Gastrocnemius medialis (tissue), 4 donors: ENCODE data around the gene SAMD4B. TPM values are rescaled to one million over a fixed set of nuclear protein-coding genes. Genes with fewer than 3 reads are reported as not detected.

Experiments used
- ATAC-seq, 2 donors: fragments of 150-250 bp; one replicate each; pipeline ENCODE4 v1.9.1; 2016
- DNase-seq, 2 donors: peaks; one replicate each; pipeline ENCODE4 v3.0.0-alpha.2; 2019
- H3K27ac ChIP-seq, 4 donors: fragments of 200-600 bp; sonication (generic); 1 replicate in 1 of 4; 2 replicates in 3 of 4; pipeline ENCODE4 v1.5.1; 2016 to 2018; ENCODE audit warnings: mild to moderate bottlenecking in 2 of 4, moderate library complexity in 1 of 4
- H3K27me3 ChIP-seq, 3 donors: fragments of 200-600 bp; sonication (generic) in 2 of 3; 1 replicate in 1 of 3; 2 replicates in 2 of 3; pipeline versions ENCODE4 v1.5.1 to v1.6.0; 2016 to 2019; ENCODE audit warnings: mild to moderate bottlenecking in 1 of 3, moderate library complexity in 1 of 3
- H3K36me3 ChIP-seq, 2 donors: fragments of 200-600 bp; sonication (generic) in 1 of 2; one replicate each; pipeline ENCODE4 v1.5.1; 2017 to 2018
- H3K4me1 ChIP-seq, 2 donors: fragments of 200-600 bp; sonication (generic) in 1 of 2; one replicate each; pipeline ENCODE4 v1.5.1; 2016 to 2017; ENCODE audit warnings: mild to moderate bottlenecking in 2 of 2
- H3K4me3 ChIP-seq, 4 donors: fragments of 200-600 bp; sonication (generic) in 3 of 4; 1 replicate in 1 of 4; 2 replicates in 3 of 4; pipeline ENCODE4 v1.5.1; 2016 to 2019; ENCODE audit warnings: mild to moderate bottlenecking in 2 of 4
- H3K9me3 ChIP-seq, 3 donors: fragments of 200-600 bp; sonication (generic) in 2 of 3; 1 replicate in 1 of 3; 2 replicates in 2 of 3; pipeline ENCODE4 v1.5.1; 2016 to 2019
- POLR2A ChIP-seq, 2 donors: fragments of 450-650 bp; IDR thresholded peaks; one replicate each; pipeline ENCODE4 v1.6.1; 2017; ENCODE audit warnings: antibody characterized with exemption in 2 of 2, mild to moderate bottlenecking in 2 of 2, moderate library complexity in 2 of 2
- in situ Hi-C, 4 donors: fragments of 200-750 bp; cut with MboI; loops; one replicate each; pipeline versions ENCODE4 v1.15.0 to v1.8.0; 2017; ENCODE audit warnings: low sequenced_read_pairs in 4 of 4
- intact Hi-C: fragments of 100-400 bp; cut with DNase I; formaldehyde crosslinking; loops from one replicate; pipeline ENCODE4 v1.15.1; 2023; ENCODE audit warnings: low total_unique reads
- total RNA-seq, 4 donors: library from RNA; depleted of rRNA; stranded (reverse); fragments of >200 nt; gene quantifications; one replicate each; pipeline versions ENCODE4 v1.1.0 to v1.2.3, GENCODE V29; 2016
- TF ChIP-seq, protein P1 (sequence below), 5 experiments: fragments of 450-650 bp in 3 of 5; fragments of 200-600 bp in 2 of 5; sonication (generic) in 2 of 5; IDR thresholded peaks in 4 of 5; conservative IDR thresholded peaks in 1 of 5; 1 replicate in 4 of 5; 2 replicates in 1 of 5; pipeline ENCODE4 v1.5.1; 2016 to 2019; ENCODE audit warnings: antibody characterized with exemption in 5 of 5, mild to moderate bottlenecking in 3 of 5, moderate library complexity in 3 of 5

SAMD4B gene
- total RNA-seq, 4 donors from 2014 or later = 30.9 to 63.7 (median 59.2) TPM

DNA sequence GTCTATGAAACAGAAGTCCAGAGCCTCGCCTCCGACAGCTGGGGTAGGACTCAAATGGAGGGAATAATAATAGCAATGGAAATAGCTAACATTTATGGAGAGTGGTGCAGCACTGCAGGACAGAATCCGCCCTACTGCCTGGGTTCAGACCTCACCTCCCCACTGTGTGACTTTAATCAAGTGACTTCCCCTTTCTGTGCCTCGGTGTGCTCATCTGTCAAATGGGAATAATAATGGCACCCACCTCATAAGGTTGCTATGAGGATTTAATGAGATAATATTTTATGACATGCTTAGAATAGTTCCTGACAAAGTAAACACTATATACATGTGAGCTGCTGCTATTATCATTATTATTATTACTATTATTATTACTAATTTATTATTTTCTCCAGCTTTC is 24.7 kb upstream of the SAMD4B start:
- in situ Hi-C loops = no loop called here
- ATAC-seq = no peak
- TF ChIP-seq, protein P1, sequence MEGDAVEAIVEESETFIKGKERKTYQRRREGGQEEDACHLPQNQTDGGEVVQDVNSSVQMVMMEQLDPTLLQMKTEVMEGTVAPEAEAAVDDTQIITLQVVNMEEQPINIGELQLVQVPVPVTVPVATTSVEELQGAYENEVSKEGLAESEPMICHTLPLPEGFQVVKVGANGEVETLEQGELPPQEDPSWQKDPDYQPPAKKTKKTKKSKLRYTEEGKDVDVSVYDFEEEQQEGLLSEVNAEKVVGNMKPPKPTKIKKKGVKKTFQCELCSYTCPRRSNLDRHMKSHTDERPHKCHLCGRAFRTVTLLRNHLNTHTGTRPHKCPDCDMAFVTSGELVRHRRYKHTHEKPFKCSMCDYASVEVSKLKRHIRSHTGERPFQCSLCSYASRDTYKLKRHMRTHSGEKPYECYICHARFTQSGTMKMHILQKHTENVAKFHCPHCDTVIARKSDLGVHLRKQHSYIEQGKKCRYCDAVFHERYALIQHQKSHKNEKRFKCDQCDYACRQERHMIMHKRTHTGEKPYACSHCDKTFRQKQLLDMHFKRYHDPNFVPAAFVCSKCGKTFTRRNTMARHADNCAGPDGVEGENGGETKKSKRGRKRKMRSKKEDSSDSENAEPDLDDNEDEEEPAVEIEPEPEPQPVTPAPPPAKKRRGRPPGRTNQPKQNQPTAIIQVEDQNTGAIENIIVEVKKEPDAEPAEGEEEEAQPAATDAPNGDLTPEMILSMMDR (IDR thresholded peaks at IDR 0.05 in 4 of 5, conservative IDR thresholded peaks at IDR 0.05 in 1 of 5) = no peak
- no peak for TF ChIP-seq POLR2A (IDR thresholded peaks at IDR 0.05)
- H3K36me3 ChIP-seq = no peaks in the 10 kb centered on the region
- no peaks in the 10 kb centered on the region for H3K4me1 ChIP-seq
- peaks cover 17 to 30% (median 18%) of the 10 kb centered on the region in 3 donors for H3K27me3 ChIP-seq
- no peaks in the 10 kb centered on the region for H3K9me3 ChIP-seq
- DNase-seq = no peak
- no peak overlapping the region for H3K27ac ChIP-seq
- intact Hi-C loops = no loop called here
- no peak overlapping the region for H3K4me3 ChIP-seq

DNA sequence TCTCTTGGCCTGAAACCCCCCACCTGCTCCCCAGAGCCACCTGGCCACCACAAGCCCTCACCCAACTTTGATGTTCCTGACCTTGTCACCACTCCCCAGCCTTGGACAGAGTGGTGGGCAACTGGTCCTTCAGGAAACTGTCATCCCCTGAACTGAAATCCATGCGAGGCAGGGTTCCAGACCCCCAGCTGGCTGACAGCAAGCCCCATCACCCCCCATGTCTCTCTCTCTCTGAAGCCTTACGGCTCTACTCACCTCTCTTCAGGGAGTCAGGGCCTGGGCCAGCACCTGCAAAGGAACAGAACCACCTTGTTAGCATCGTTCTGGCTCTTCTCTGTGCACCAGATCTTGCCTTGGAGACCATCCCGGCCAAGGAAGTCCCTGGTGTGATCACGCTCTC is 24.1 kb upstream of the SAMD4B start:
- TF ChIP-seq, protein P1 (IDR thresholded peaks at IDR 0.05 in 4 of 5, conservative IDR thresholded peaks at IDR 0.05 in 1 of 5) = no peak
- TF ChIP-seq POLR2A (IDR thresholded peaks at IDR 0.05) = no peak
- DNase-seq (no peak), ATAC-seq (no peak)
- peaks cover 17 to 30% (median 18%) of the 10 kb centered on the region in 3 donors for H3K27me3 ChIP-seq
- in situ Hi-C loops = no loop called here
- H3K9me3 ChIP-seq = no peaks in the 10 kb centered on the region
- no peak overlapping the region for H3K27ac ChIP-seq
- intact Hi-C loops = no loop called here
- no peaks in the 10 kb centered on the region for H3K4me1 ChIP-seq
- H3K36me3 ChIP-seq = no peaks in the 10 kb centered on the region
- H3K4me3 ChIP-seq = no peak overlapping the region

DNA sequence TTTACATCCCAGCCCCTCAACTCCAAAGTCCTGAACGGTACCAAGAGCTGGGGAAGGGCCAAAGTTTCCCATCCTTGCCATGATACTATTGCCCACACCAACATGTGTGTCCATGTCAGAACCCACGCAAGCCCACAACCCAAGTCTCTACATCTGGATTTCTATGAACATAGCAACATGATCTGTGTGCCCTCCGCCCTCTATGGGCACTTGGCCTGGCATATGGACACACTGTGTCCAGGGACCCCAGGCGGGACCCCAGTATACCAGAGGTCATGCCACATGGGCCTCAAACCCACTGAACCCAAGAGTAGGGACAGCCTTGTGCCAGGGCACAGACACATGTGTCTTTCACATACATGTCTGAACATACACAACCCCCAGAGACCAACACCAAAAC is 23.5 kb upstream of the SAMD4B start:
- no peaks in the 10 kb centered on the region for H3K4me1 ChIP-seq
- in situ Hi-C loops (no loop called here), intact Hi-C loops (no loop called here)
- H3K27me3 ChIP-seq = peaks cover 17 to 30% (median 18%) of the 10 kb centered on the region in 3 donors
- H3K27ac ChIP-seq = no peak overlapping the region
- ATAC-seq (no peak), DNase-seq (no peak)
- TF ChIP-seq, protein P1 (IDR thresholded peaks at IDR 0.05 in 4 of 5, conservative IDR thresholded peaks at IDR 0.05 in 1 of 5) = no peak
- TF ChIP-seq POLR2A (IDR thresholded peaks at IDR 0.05) = no peak
- H3K36me3 ChIP-seq = no peaks in the 10 kb centered on the region
- H3K9me3 ChIP-seq = no peaks in the 10 kb centered on the region
- H3K4me3 ChIP-seq = no peak overlapping the region

DNA sequence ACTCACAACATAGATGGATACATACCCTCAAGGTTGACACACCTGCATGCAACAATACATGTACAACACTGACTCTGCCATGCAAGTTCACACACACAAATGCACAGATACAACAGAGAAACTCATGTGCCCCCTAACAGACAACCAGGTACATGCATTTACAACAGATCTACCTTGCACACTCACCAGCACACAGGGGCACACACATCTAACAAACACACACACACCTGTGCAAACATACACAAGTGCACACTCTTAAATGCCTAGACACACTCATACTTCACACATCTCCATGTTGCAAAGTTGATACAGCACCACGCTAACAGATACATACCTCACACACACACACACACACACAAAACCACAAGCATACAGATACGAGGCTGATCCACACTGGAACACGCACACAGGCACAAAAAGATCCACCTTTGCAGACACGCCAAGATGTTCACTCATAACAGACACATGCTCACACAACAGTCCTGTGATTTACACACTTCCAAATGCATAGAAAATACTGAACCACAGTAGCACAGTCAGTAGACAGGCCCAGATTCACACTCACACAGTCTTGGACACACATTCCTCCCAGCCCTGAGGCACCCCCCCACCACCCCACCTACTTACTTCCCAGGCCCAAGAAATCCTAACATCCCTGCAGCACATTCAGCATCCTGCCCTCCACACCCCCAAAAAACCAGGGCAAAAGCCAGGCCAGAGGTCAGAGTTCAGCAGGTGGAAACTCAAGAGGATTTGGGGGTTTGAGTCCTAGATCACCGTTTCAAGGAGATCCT is 22.9 kb upstream of the SAMD4B start:
- no peaks in the 10 kb centered on the region for H3K9me3 ChIP-seq
- intact Hi-C loops (no loop called here), in situ Hi-C loops (no loop called here)
- TF ChIP-seq POLR2A (IDR thresholded peaks at IDR 0.05) = no peak
- TF ChIP-seq, protein P1 (IDR thresholded peaks at IDR 0.05 in 4 of 5, conservative IDR thresholded peaks at IDR 0.05 in 1 of 5) = no peak
- H3K4me3 ChIP-seq = no peak overlapping the region
- ATAC-seq = no peak
- no peak overlapping the region for H3K27ac ChIP-seq
- H3K4me1 ChIP-seq = no peaks in the 10 kb centered on the region
- DNase-seq = no peak
- no peaks in the 10 kb centered on the region for H3K36me3 ChIP-seq
- H3K27me3 ChIP-seq = peaks cover 17 to 30% (median 18%) of the 10 kb centered on the region in 3 donors
